ENCODE measurements around the gene RPS5.

Gene RPS5

GRCh38 chr19:58379246-58379645 is 7.8 kb upstream of the RPS5 start:
- DNase-seq, result no peak
- H3K27me3 ChIP-seq, result no peaks in the 10 kb centered on the region
- no peak overlapping the region for H3K4me3 ChIP-seq (ENCODE audit: low read depth, low read length)
- H3K36me3 ChIP-seq, result no peaks in the 10 kb centered on the region
- no peak for TF ChIP-seq CTCF (IDR thresholded peaks at IDR 0.05; ENCODE audit: low read depth, low read length)
- H3K9me3 ChIP-seq, result no peaks in the 10 kb centered on the region
- H3K4me1 ChIP-seq, result no peaks in the 10 kb centered on the region

- Histone ChIP-seq H3K36me3 (no peaks in the 10 kb centered on the region), H3K9me3 (no peaks in the 10 kb centered on the region), H3K4me3 (ENCODE audit: low read depth, low read length) (peak overlapping the region; percentile 81), H3K27me3 (no peaks in the 10 kb centered on the region), H3K4me1 (no peaks in the 10 kb centered on the region)
- DNase-seq, result no peak
- no peak for TF ChIP-seq CTCF (IDR thresholded peaks at IDR 0.05; ENCODE audit: low read depth, low read length)
Observed at GRCh38 chr19:58380037-58380661, 6.9 kb upstream of the RPS5 start.

GRCh38 chr19:58380662-58381459 is 6.2 kb upstream of the RPS5 start, which contains the start of gene ZNF837:
Gene ZNF837, minus strand, starts transcription at chr19:58381030. Its CDS starts 11,698 bp downstream, at chr19:58369332.
- DNase-seq, result peak; percentile 99
- Histone ChIP-seq H3K9me3 (no peaks in the 10 kb centered on the region), H3K4me3 (ENCODE audit: low read depth, low read length) (peak within 1 kb of the TSS; percentile 81), H3K4me1 (peaks cover 6% of the 10 kb centered on the region), H3K27me3 (no peaks in the 10 kb centered on the region), H3K36me3 (no peaks in the 10 kb centered on the region)
- TF ChIP-seq CTCF (IDR thresholded peaks at IDR 0.05; ENCODE audit: low read depth, low read length), result no peak

- Histone ChIP-seq H3K9me3 (no peaks in the 10 kb centered on the region), H3K4me3 (ENCODE audit: low read depth, low read length) (peak overlapping the region; percentile 81), H3K36me3 (no peaks in the 10 kb centered on the region), H3K4me1 (peaks cover 7% of the 10 kb centered on the region), H3K27me3 (no peaks in the 10 kb centered on the region)
- DNase-seq, result no peak
- TF ChIP-seq CTCF (IDR thresholded peaks at IDR 0.05; ENCODE audit: low read depth, low read length), result no peak
Observed at GRCh38 chr19:58381460-58382212, 5.4 kb upstream of the RPS5 start.

GRCh38 chr19:58382997-58383603 is 4.0 kb upstream of the RPS5 start:
- Histone ChIP-seq H3K4me3 (ENCODE audit: low read depth, low read length) (no peak overlapping the region), H3K36me3 (peaks cover 8% of the 10 kb centered on the region), H3K9me3 (no peaks in the 10 kb centered on the region), H3K27me3 (no peaks in the 10 kb centered on the region), H3K4me1 (peaks cover 7% of the 10 kb centered on the region)
- no peak for TF ChIP-seq CTCF (IDR thresholded peaks at IDR 0.05; ENCODE audit: low read depth, low read length)
- no peak for DNase-seq

Measured in BE2C (cell line).